ENCODE data around the gene SH3GLB1. TPM values are rescaled to one million over a fixed set of nuclear protein-coding genes. Genes with fewer than 3 reads are reported as not detected.

The SH3GLB1 gene
- total RNA-seq, 3 donors from 2014 or later = 50.5 to 93.8 (median 63.8) TPM

DNA sequence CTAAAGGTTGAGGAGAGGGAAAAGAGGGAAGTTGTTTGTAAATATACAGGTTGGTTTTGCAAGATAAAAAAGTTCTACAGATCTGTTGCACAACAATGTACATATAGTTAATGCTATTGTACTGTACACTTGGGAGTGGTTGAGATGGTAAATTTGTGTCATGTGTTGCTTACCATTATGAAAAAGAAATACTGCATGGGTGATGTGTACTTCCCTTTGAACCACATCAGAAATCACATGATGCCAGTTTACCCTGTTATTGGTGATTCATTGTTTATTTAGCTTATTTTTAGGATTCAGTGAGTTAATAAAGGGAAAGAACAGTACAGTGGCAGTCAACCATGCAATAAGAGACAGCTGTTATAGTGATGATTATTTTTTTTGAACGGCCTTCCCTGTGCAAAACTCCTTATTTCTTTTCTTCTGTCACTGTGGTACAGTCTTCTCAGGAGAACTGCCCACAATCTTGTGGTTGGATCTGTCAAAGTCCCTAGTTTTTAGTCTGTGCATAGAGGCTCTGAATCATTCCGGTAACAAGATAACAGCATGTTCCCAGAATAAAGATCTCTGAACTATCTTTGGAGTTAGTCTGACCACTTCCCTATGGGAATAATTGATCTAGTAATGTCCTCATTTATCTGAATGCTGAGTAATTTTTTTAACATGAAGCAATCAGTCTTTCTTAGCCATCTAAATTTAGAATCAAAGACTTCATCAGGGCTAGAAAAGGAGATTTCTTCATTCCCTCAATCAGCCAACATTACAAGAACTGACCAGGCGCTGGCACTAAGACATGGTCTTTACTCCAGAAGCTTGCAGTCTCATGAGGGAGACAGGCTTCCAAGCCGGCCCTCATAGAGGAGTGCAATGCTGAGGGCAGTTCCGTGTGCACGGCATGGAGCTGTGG lies 84.2 kb downstream of the SH3GLB1 start:
- intact Hi-C loops (cut with DNase I; ENCODE audit: low total_unique reads) = no loop called here
- peaks cover 0 to 6% of the 10 kb centered on the region in 2 donors for H3K4me1 ChIP-seq
- peak overlapping the region; percentile 23 to 70 for H3K27ac ChIP-seq
- no peaks in the 10 kb centered on the region for H3K36me3 ChIP-seq
- no peaks in the 10 kb centered on the region for H3K27me3 ChIP-seq
- H3K9me3 ChIP-seq = no peaks in the 10 kb centered on the region
- no peak for TF ChIP-seq POLR2A (IDR thresholded peaks at IDR 0.05)
- TF ChIP-seq POLR2AphosphoS5 (IDR thresholded peaks at IDR 0.05) = peak in 2 of 3 donors; percentile 54 to 58
- TF ChIP-seq, protein P1, sequence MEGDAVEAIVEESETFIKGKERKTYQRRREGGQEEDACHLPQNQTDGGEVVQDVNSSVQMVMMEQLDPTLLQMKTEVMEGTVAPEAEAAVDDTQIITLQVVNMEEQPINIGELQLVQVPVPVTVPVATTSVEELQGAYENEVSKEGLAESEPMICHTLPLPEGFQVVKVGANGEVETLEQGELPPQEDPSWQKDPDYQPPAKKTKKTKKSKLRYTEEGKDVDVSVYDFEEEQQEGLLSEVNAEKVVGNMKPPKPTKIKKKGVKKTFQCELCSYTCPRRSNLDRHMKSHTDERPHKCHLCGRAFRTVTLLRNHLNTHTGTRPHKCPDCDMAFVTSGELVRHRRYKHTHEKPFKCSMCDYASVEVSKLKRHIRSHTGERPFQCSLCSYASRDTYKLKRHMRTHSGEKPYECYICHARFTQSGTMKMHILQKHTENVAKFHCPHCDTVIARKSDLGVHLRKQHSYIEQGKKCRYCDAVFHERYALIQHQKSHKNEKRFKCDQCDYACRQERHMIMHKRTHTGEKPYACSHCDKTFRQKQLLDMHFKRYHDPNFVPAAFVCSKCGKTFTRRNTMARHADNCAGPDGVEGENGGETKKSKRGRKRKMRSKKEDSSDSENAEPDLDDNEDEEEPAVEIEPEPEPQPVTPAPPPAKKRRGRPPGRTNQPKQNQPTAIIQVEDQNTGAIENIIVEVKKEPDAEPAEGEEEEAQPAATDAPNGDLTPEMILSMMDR (IDR thresholded peaks at IDR 0.05) = no peak
- no peak for DNase-seq (ENCODE audit: low spot score in 2 of 2)
- no peak overlapping the region for H3K4me3 ChIP-seq

DNA sequence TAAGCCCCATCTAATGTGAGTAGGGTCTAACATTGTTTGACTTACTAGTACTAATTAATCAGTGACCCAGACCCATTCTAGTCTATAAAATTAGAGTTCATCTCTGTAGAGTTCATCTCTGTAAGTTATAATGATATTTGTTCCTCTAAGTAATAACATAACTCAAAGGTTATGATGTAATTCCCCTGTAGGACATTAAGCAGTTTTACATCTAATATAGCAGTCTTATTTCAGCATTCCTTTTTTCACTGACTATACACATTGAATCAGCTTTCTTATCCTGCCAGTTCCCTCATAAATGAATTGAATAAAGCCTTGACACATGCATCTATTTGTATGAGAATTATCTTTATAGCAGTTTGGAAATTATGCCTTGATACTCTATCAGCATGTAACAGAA lies 90.9 kb downstream of the SH3GLB1 start:
- peaks cover 3 to 6% of the 10 kb centered on the region in 2 donors for H3K4me1 ChIP-seq
- intact Hi-C loops (cut with DNase I; ENCODE audit: low total_unique reads) = no loop called here
- no peak overlapping the region for H3K27ac ChIP-seq
- TF ChIP-seq POLR2A (IDR thresholded peaks at IDR 0.05) = no peak
- no peak for TF ChIP-seq POLR2AphosphoS5 (IDR thresholded peaks at IDR 0.05)
- TF ChIP-seq, protein P1 (IDR thresholded peaks at IDR 0.05) = no peak
- no peaks in the 10 kb centered on the region for H3K27me3 ChIP-seq
- no peak for DNase-seq (ENCODE audit: low spot score in 2 of 2)
- no peak overlapping the region for H3K4me3 ChIP-seq
- no peaks in the 10 kb centered on the region for H3K36me3 ChIP-seq
- no peaks in the 10 kb centered on the region for H3K9me3 ChIP-seq

Other genes starting within 250 kb of the SH3GLB1 start
- under 1 TPM in 1 of 3 donors, not detected in 2; under 0.01 TPM for gene CLCA1, start 235.6 kb upstream of the SH3GLB1 start, total RNA-seq
- gene CLCA4, start 157.5 kb upstream of the SH3GLB1 start, total RNA-seq = 10 to 100 TPM in 1 of 3 donors, 1 to 10 TPM in 1, under 1 TPM in 1; 0.16 to 15.1 (median 2.6) TPM
- gene SELENOF, start 209.6 kb downstream of the SH3GLB1 start, total RNA-seq = 100 to 1,000 TPM; 109 to 215 (median 162) TPM
- gene HS2ST1, start 210.1 kb downstream of the SH3GLB1 start, total RNA-seq = 10 to 100 TPM; 17.7 to 18.0 (median 17.8) TPM